OCI-LY7 (cell line): Measurements from ENCODE around the gene FASLG. TPM values are rescaled to one million over a fixed set of nuclear protein-coding genes. Genes with fewer than 3 reads are reported as not detected.
"Not testable (repeated sequence)": the region's sequence is repeated elsewhere in the genome, so short reads cannot be mapped to it uniquely, and the experiment has no call there.

Source experiments
- BruUV-seq: library from RNA; stranded (reverse); fragments of 400-500 nt; replicated peaks from 2 replicates; lab custom pipeline; 2021; lab: Mats Ljungman, UMichigan
- CTCF ChIA-PET: fragments of 300-600 bp; sonication (Branson Sonifier 250); formaldehyde crosslinking; loops from one replicate; lab custom pipeline; 2022; ENCODE audit warnings: antibody characterized with exemption; ENCODE audit not compliant: unreplicated experiment; lab: Charles Lee
- POLR2A ChIA-PET: fragments of 300-600 bp; sonication (Branson Sonifier 250); formaldehyde crosslinking; loops from one replicate; lab custom pipeline; 2022; ENCODE audit warnings: antibody characterized with exemption; lab: Charles Lee
- DNase-seq: peaks from one replicate; pipeline ENCODE4 v3.0.0-alpha.2; 2015; ENCODE audit warnings: low spot score
- H2AFZ ChIP-seq: fragments of 200-600 bp; sonication (generic), shearing (Covaris generic); 2 replicates; pipeline ENCODE4 v1.6.1; 2014; ENCODE audit warnings: mild to moderate bottlenecking, antibody characterized with exemption, low read length, moderate library complexity
- H3K27ac ChIP-seq: fragments of 200-600 bp; sonication (generic); 2 replicates; pipeline ENCODE4 v1.5.1; 2014; ENCODE audit warnings: mixed run types, low read depth, mild to moderate bottlenecking, moderate library complexity, low read length, inconsistent platforms; ENCODE audit not compliant: poor library complexity, severe bottlenecking
- H3K36me3 ChIP-seq: fragments of 200-600 bp; sonication (generic); 2 replicates; pipeline ENCODE4 v1.6.1; 2014; ENCODE audit warnings: mild to moderate bottlenecking, antibody characterized with exemption, low read length, moderate library complexity, mixed read lengths; ENCODE audit not compliant: insufficient read depth
- H3K4me1 ChIP-seq: fragments of 200-600 bp; sonication (generic); 2 replicates; pipeline ENCODE4 v1.5.1; 2014; ENCODE audit warnings: mild to moderate bottlenecking, low read length; ENCODE audit not compliant: insufficient read depth, poor library complexity, severe bottlenecking
- H3K4me2 ChIP-seq: fragments of 200-600 bp; sonication (generic); 2 replicates; pipeline ENCODE4 v1.6.1; 2014; ENCODE audit warnings: mild to moderate bottlenecking, low read length
- H3K4me3 ChIP-seq: fragments of 200-600 bp; sonication (generic); 2 replicates; pipeline ENCODE4 v1.5.1; 2014; ENCODE audit warnings: mild to moderate bottlenecking, low read depth, low read length; ENCODE audit not compliant: poor library complexity, severe bottlenecking
- H3K79me2 ChIP-seq: fragments of 200-600 bp; sonication (generic); 2 replicates; pipeline ENCODE4 v1.6.1; 2016; ENCODE audit warnings: low read depth, mild to moderate bottlenecking, low read length, moderate library complexity, mixed read lengths; ENCODE audit not compliant: insufficient read depth
- H3K9me2 ChIP-seq: fragments of 200-600 bp; sonication (generic); 2 replicates; pipeline ENCODE4 v1.6.1; 2016; ENCODE audit warnings: mild to moderate bottlenecking, low read length, mixed read lengths; ENCODE audit not compliant: insufficient read depth
- H3K9me3 ChIP-seq: fragments of 200-600 bp; sonication (generic); 2 replicates; pipeline ENCODE4 v1.6.1; 2014; ENCODE audit warnings: mild to moderate bottlenecking, mixed run types, low read length, mixed read lengths
- H4K20me1 ChIP-seq: fragments of 200-600 bp; sonication (generic); 2 replicates; pipeline ENCODE4 v1.6.1; 2014; ENCODE audit warnings: mild to moderate bottlenecking, antibody characterized with exemption, low read length, moderate library complexity, mixed read lengths; ENCODE audit not compliant: insufficient read depth
- CTCF ChIP-seq: fragments of 200-600 bp; sonication (generic); conservative IDR thresholded peaks from 2 replicates; pipeline ENCODE4 v1.5.1; 2014; ENCODE audit warnings: mild to moderate bottlenecking, antibody characterized with exemption, low read length, moderate library complexity, mixed read lengths
- EZH2phosphoT487 ChIP-seq: fragments of 200-600 bp; sonication (generic); IDR thresholded peaks from 2 replicates; pipeline ENCODE4 v1.6.1; 2018; ENCODE audit warnings: low read depth, borderline replicate concordance, mild to moderate bottlenecking, mixed run types, antibody characterized with exemption, low read length, moderate library complexity, mixed read lengths
- intact Hi-C: fragments of 100-400 bp; cut with micrococcal nuclease; formaldehyde crosslinking; loops from one replicate; pipeline ENCODE4 v1.10.0; 2022; ENCODE audit not compliant: unreplicated experiment
- total RNA-seq, 2 experiments: library from RNA; depleted of rRNA in 1 of 2; stranded (reverse); fragments of >200 nt in 1 of 2; shearing (Covaris generic) in 1 of 2; gene quantifications; 2 replicates each; pipeline ENCODE4 v1.2.3, GENCODE V29; 2014 to 2022

FASLG gene
- total RNA-seq, 2 experiments from 2014 or later: not detected

- intact Hi-C loops: no loop called here
- BruUV-seq: no TSS peak
- POLR2A ChIA-PET: interaction anchor here (0.6 kb wide), 1 partner anchor 35 kb away, joined by 4 read pairs; no protein-coding TSS in a partner anchor
- Histone ChIP-seq H2AFZ (no peak overlapping the region), H4K20me1 (no peaks in the 10 kb centered on the region), H3K9me2 (no peaks in the 10 kb centered on the region), H3K27ac (no peak overlapping the region), H3K79me2 (no peaks in the 10 kb centered on the region), H3K4me2 (no peak overlapping the region), H3K4me3 (no peak overlapping the region), H3K9me3 (no peaks in the 10 kb centered on the region), H3K36me3 (no peaks in the 10 kb centered on the region), H3K4me1 (no peaks in the 10 kb centered on the region)
- no peak for TF ChIP-seq CTCF
- TF ChIP-seq EZH2phosphoT487: no peak
- CTCF ChIA-PET: interaction anchor here (0.6 kb wide), 1 partner anchor 1021 kb away, joined by 3 read pairs; no protein-coding TSS in a partner anchor
- DNase-seq: no peak
Measured at GRCh38 chr1:172682812-172683211, 23.9 kb downstream of the FASLG start.

GRCh38 chr1:172686143-172686542 lies 27.2 kb downstream of the FASLG start:
- Histone ChIP-seq H3K79me2 (no peaks in the 10 kb centered on the region), H2AFZ (no peak overlapping the region), H3K27ac (no peak overlapping the region), H3K4me3 (no peak overlapping the region), H3K9me3 (no peaks in the 10 kb centered on the region), H3K4me1 (no peaks in the 10 kb centered on the region), H4K20me1 (no peaks in the 10 kb centered on the region), H3K36me3 (no peaks in the 10 kb centered on the region), H3K9me2 (no peaks in the 10 kb centered on the region), H3K4me2 (no peak overlapping the region)
- CTCF ChIA-PET: no interaction called here
- no TSS peak for BruUV-seq
- intact Hi-C loops: no loop called here
- TF ChIP-seq CTCF (no peak), EZH2phosphoT487 (no peak)
- no peak for DNase-seq
- POLR2A ChIA-PET: interaction anchor here (1.5 to 1.8 kb wide), 2 partner anchors 12 to 39 kb away, joined by 3 to 6 read pairs; no protein-coding TSS in a partner anchor

- H3K9me2 ChIP-seq, H3K4me3 ChIP-seq, H4K20me1 ChIP-seq, H3K9me3 ChIP-seq, H2AFZ ChIP-seq, H3K4me1 ChIP-seq, DNase-seq, CTCF ChIA-PET, H3K79me2 ChIP-seq, BruUV-seq, H3K27ac ChIP-seq, H3K36me3 ChIP-seq, H3K4me2 ChIP-seq, intact Hi-C loops: not testable (repeated sequence)
- POLR2A ChIA-PET: interaction anchor here (0.8 kb wide), 1 partner anchor 538 kb away, joined by 3 read pairs; no protein-coding TSS in a partner anchor
Measured at GRCh38 chr1:172688428-172689085, 29.7 kb downstream of the FASLG start.

GRCh38 chr1:172690925-172691324 lies 32.0 kb downstream of the FASLG start:
- H3K9me2 ChIP-seq, H3K79me2 ChIP-seq, H3K4me2 ChIP-seq, CTCF ChIA-PET, H3K9me3 ChIP-seq, H3K4me1 ChIP-seq, DNase-seq, H4K20me1 ChIP-seq, intact Hi-C loops, H2AFZ ChIP-seq, H3K27ac ChIP-seq, H3K36me3 ChIP-seq, BruUV-seq, H3K4me3 ChIP-seq: not testable (repeated sequence)
- POLR2A ChIA-PET: interaction anchor here (0.6 kb wide), 1 partner anchor 73 kb away, joined by 3 read pairs; no protein-coding TSS in a partner anchor
